ENCODE results near the gene LRPAP1.

DNA sequence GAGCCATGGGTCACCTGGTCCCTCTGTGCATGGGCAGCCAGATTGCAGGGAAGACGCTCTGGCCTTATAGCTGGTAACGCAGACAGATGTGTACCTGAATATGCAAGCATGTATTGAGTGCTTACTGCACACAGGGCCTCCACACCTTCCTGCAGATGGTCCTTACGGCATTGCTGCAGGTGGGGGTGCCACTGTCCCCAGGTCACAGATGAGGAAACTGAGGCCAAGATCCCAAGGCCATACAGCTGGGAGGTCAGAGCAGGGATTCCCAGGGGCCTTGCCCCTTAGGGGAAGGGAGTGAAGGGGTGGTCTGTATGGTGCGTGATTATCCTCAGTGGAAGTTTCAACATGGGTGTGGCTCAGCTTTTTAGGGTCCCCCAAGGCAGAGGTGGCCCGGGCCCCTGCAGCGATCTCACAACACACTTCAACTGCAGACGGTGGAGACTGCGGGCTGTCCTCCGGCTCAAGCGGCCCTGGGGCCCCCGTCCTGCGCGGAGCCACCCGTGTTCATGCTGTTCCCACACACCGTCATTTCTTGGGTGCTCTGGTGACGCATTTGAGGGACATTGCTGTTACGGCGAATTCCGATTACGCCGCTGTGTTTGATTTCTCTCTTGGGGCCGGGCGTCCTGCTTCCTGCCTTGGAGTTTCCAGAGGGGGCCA, 61.0 kb downstream of the LRPAP1 start:
- no peak for TF ChIP-seq EZH2 (IDR thresholded peaks at IDR 0.05; ENCODE audit: low read length, missing control alignments)
- TF ChIP-seq, protein P1, sequence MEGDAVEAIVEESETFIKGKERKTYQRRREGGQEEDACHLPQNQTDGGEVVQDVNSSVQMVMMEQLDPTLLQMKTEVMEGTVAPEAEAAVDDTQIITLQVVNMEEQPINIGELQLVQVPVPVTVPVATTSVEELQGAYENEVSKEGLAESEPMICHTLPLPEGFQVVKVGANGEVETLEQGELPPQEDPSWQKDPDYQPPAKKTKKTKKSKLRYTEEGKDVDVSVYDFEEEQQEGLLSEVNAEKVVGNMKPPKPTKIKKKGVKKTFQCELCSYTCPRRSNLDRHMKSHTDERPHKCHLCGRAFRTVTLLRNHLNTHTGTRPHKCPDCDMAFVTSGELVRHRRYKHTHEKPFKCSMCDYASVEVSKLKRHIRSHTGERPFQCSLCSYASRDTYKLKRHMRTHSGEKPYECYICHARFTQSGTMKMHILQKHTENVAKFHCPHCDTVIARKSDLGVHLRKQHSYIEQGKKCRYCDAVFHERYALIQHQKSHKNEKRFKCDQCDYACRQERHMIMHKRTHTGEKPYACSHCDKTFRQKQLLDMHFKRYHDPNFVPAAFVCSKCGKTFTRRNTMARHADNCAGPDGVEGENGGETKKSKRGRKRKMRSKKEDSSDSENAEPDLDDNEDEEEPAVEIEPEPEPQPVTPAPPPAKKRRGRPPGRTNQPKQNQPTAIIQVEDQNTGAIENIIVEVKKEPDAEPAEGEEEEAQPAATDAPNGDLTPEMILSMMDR (conservative IDR thresholded peaks at IDR 0.05 in 1 of 2, IDR thresholded peaks at IDR 0.05 in 1 of 2; ENCODE audit: low read depth in 1 of 2, low read length in 2 of 2): no peak

Measured in fibroblast of lung (primary cell).